NCI-H2029 treated with DMSO at 0.1 percent for 48 hours (cell line): ENCODE measurements around the gene ZNF277.

Source experiments
- DNase-seq: peaks from one replicate; lab custom pipeline; 2025; lab: John Stamatoyannopoulos, UW

ZNF277 gene

GRCh38 chr7:112206238-112206990 is at the start of gene ZNF277, which contains the start of gene DOCK4:
Gene ZNF277 (plus strand): TSS chr7:112206695. CDS start chr7:112206717, 22 bp downstream.
Gene DOCK4 (minus strand): TSS chr7:112206399. CDS start chr7:112206138, 261 bp downstream.
- DNase-seq: peak; percentile 95

GRCh38 chr7:112157072-112157471 is 49.4 kb upstream of the ZNF277 start:
- peak; percentile 87 for DNase-seq

- no peak for DNase-seq
Measured at GRCh38 chr7:112159351-112159750, 47.1 kb upstream of the ZNF277 start.

- peak; percentile 62 for DNase-seq
Measured at GRCh38 chr7:112160130-112160770, 46.2 kb upstream of the ZNF277 start.

- DNase-seq: no peak
Measured at GRCh38 chr7:112160771-112161150, 45.7 kb upstream of the ZNF277 start.

- DNase-seq: no peak
Measured at GRCh38 chr7:112161253-112162141, 45.0 kb upstream of the ZNF277 start.

GRCh38 chr7:112162142-112162766 is 44.2 kb upstream of the ZNF277 start:
- peak; percentile 84 for DNase-seq

- peak; percentile 38 for DNase-seq
Measured at GRCh38 chr7:112162784-112163506, 43.5 kb upstream of the ZNF277 start.

- DNase-seq: no peak
Measured at GRCh38 chr7:112167147-112167546, 39.3 kb upstream of the ZNF277 start.

- DNase-seq: no peak
Measured at GRCh38 chr7:112168915-112169314, 37.6 kb upstream of the ZNF277 start.

GRCh38 chr7:112171673-112172072 is 34.8 kb upstream of the ZNF277 start:
- no peak for DNase-seq

GRCh38 chr7:112172870-112173567 is 33.5 kb upstream of the ZNF277 start:
- no peak for DNase-seq

- no peak for DNase-seq
Measured at GRCh38 chr7:112173568-112173905, 33.0 kb upstream of the ZNF277 start.

GRCh38 chr7:112174192-112174591 is 32.3 kb upstream of the ZNF277 start:
- no peak for DNase-seq

GRCh38 chr7:112176241-112176640 is 30.3 kb upstream of the ZNF277 start:
- no peak for DNase-seq

GRCh38 chr7:112176693-112177415 is 29.6 kb upstream of the ZNF277 start:
- no peak for DNase-seq

- no peak for DNase-seq
Measured at GRCh38 chr7:112180223-112180622, 26.3 kb upstream of the ZNF277 start.

GRCh38 chr7:112182749-112183148 is 23.7 kb upstream of the ZNF277 start:
- no peak for DNase-seq

- DNase-seq: no peak
Measured at GRCh38 chr7:112183266-112183665, 23.2 kb upstream of the ZNF277 start.

GRCh38 chr7:112184455-112184854 is 22.0 kb upstream of the ZNF277 start:
- no peak for DNase-seq
